Loucy (cell line): Measurements from ENCODE around the gene USP17L28.
"Not testable (repeated sequence)": the region's sequence is repeated elsewhere in the genome, so short reads cannot be mapped to it uniquely, and the experiment has no call there.

Experiments
- EZH2phosphoT487 ChIP-seq: fragments of 200-600 bp; IDR thresholded peaks from 2 replicates; pipeline ENCODE4 v1.6.1; 2018; ENCODE audit warnings: antibody characterized with exemption, mild to moderate bottlenecking, moderate library complexity, borderline replicate concordance
- TF ChIP-seq, protein P1 (sequence below): fragments of 200-600 bp; sonication (generic); conservative IDR thresholded peaks from 2 replicates; pipeline ENCODE4 v1.5.1; 2014; ENCODE audit warnings: mild to moderate bottlenecking, antibody characterized with exemption, low read length

DNA sequence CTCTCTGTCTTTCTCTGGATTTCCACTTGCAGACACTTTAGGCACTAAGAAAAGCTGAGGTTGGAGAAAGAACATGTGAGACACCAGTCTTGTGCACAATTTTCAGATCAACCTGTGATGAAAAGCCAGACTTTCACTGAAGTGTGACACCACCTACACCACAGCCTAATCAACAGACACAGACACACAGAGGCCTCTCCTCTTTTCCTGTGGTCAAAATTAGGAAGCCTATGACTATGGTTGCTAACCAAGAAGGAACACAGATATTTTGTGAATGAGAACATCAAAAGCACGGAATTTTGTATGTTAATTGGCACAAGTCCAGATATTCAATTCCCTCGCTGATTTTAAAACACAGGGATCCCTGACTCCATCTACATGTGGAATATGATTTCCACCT lies 40.3 kb downstream of the USP17L28 start:
- not testable (repeated sequence) for TF ChIP-seq EZH2phosphoT487
- TF ChIP-seq, protein P1, sequence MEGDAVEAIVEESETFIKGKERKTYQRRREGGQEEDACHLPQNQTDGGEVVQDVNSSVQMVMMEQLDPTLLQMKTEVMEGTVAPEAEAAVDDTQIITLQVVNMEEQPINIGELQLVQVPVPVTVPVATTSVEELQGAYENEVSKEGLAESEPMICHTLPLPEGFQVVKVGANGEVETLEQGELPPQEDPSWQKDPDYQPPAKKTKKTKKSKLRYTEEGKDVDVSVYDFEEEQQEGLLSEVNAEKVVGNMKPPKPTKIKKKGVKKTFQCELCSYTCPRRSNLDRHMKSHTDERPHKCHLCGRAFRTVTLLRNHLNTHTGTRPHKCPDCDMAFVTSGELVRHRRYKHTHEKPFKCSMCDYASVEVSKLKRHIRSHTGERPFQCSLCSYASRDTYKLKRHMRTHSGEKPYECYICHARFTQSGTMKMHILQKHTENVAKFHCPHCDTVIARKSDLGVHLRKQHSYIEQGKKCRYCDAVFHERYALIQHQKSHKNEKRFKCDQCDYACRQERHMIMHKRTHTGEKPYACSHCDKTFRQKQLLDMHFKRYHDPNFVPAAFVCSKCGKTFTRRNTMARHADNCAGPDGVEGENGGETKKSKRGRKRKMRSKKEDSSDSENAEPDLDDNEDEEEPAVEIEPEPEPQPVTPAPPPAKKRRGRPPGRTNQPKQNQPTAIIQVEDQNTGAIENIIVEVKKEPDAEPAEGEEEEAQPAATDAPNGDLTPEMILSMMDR, result not testable (repeated sequence)
